HG03571 (cell line): ENCODE data around the gene ATF3.
"Not testable (repeated sequence)": the region's sequence is repeated elsewhere in the genome, so short reads cannot be mapped to it uniquely, and the experiment has no call there.

Experiments
- ATAC-seq: cut with Tn5 transposase; IDR thresholded peaks from one replicate; pipeline ENCODE4 v1.9.1; 2021; ENCODE audit not compliant: unreplicated experiment

The ATF3 gene

GRCh38 chr1:212625781-212626450 is 17.4 kb downstream of the ATF3 start:
- no peak for ATAC-seq

GRCh38 chr1:212628046-212628445 is 19.5 kb downstream of the ATF3 start:
- ATAC-seq, result no peak

GRCh38 chr1:212628813-212629415 is 20.4 kb downstream of the ATF3 start:
- ATAC-seq, result no peak

GRCh38 chr1:212629450-212630157 is 21.0 kb downstream of the ATF3 start:
- no peak for ATAC-seq

- ATAC-seq, result peak; percentile 78
Observed at GRCh38 chr1:212630158-212630900, 21.8 kb downstream of the ATF3 start.

- no peak for ATAC-seq
Observed at GRCh38 chr1:212633161-212633560, 24.6 kb downstream of the ATF3 start.

- ATAC-seq, result no peak
Observed at GRCh38 chr1:212634252-212634651, 25.7 kb downstream of the ATF3 start.

- no peak for ATAC-seq
Observed at GRCh38 chr1:212635141-212635631, 26.6 kb downstream of the ATF3 start.

GRCh38 chr1:212637902-212638301 is 29.3 kb downstream of the ATF3 start:
- ATAC-seq, result no peak

GRCh38 chr1:212638492-212639151 is 30.1 kb downstream of the ATF3 start:
- no peak for ATAC-seq

- not testable (repeated sequence) for ATAC-seq
Observed at GRCh38 chr1:212639524-212639923, 31.0 kb downstream of the ATF3 start.

GRCh38 chr1:212640223-212640878 is 31.8 kb downstream of the ATF3 start:
- no peak for ATAC-seq

- ATAC-seq, result no peak
Observed at GRCh38 chr1:212641956-212642355, 33.4 kb downstream of the ATF3 start.

GRCh38 chr1:212643877-212644276 is 35.3 kb downstream of the ATF3 start:
- no peak for ATAC-seq

GRCh38 chr1:212644866-212645545 is 36.4 kb downstream of the ATF3 start:
- no peak for ATAC-seq

- ATAC-seq, result no peak
Observed at GRCh38 chr1:212645546-212646543, 37.3 kb downstream of the ATF3 start.

GRCh38 chr1:212646588-212646987 is 38.0 kb downstream of the ATF3 start:
- ATAC-seq, result no peak

- ATAC-seq, result no peak
Observed at GRCh38 chr1:212647004-212647403, 38.4 kb downstream of the ATF3 start.

- no peak for ATAC-seq
Observed at GRCh38 chr1:212648431-212648830, 39.9 kb downstream of the ATF3 start.
